T-helper 2 cell treated with Interferon-gamma antibody and Interleukin-4, amounts not matched to agents 5 μg/mL and 100 μg/mL, for 36 hours (primary cell): ENCODE data around the gene LY6G5B.
A peak's percentile ranks its signal among the peaks of the same experiment; 100 is the strongest.

Source experiments
- DNase-seq: peaks from one replicate; pipeline ENCODE4 v3.0.0; 2021; ENCODE audit warnings: low spot score
- H3K27ac Mint-ChIP-seq: one replicate; pipeline ENCODE4 v1.8.0; 2021; ENCODE audit warnings: mild to moderate bottlenecking, mixed read lengths
- H3K27me3 Mint-ChIP-seq: one replicate; pipeline ENCODE4 v1.8.0; 2021; ENCODE audit warnings: low read depth, mixed read lengths
- H3K36me3 Mint-ChIP-seq: one replicate; pipeline ENCODE4 v1.8.0; 2021; ENCODE audit warnings: low read depth, mixed read lengths
- H3K4me1 Mint-ChIP-seq: one replicate; pipeline ENCODE4 v1.8.0; 2021; ENCODE audit warnings: low read depth, mixed read lengths
- H3K4me3 Mint-ChIP-seq: one replicate; pipeline ENCODE4 v1.8.0; 2022; ENCODE audit warnings: mild to moderate bottlenecking, moderate library complexity, mixed read lengths
- H3K9me3 Mint-ChIP-seq: one replicate; pipeline ENCODE4 v1.8.0; 2021; ENCODE audit warnings: mixed read lengths

Gene LY6G5B, protein sequence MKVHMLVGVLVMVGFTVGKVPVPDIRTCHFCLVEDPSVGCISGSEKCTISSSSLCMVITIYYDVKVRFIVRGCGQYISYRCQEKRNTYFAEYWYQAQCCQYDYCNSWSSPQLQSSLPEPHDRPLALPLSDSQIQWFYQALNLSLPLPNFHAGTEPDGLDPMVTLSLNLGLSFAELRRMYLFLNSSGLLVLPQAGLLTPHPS

GRCh38 chr6:31669676-31670075, at the start of gene LY6G5B:
LY6G5B (plus strand) TSS chr6:31669976; CDS start chr6:31670951, 975 bp downstream.
- Mint-ChIP-seq H3K4me1 (peaks cover 27% of the 10 kb centered on the region), H3K27me3 (no peaks in the 10 kb centered on the region), H3K4me3 (no peak within 1 kb of the TSS), H3K27ac (no peak within 1 kb of the TSS), H3K36me3 (peaks cover 70% of the 10 kb centered on the region), H3K9me3 (no peaks in the 10 kb centered on the region)
- no peak for DNase-seq

GRCh38 chr6:31620586-31621319, 49.0 kb upstream of the LY6G5B start, which contains the start of gene PRRC2A:
PRRC2A (plus strand) TSS chr6:31620715; CDS start chr6:31622790, 2,075 bp downstream.
- Mint-ChIP-seq H3K4me3 (peak within 1 kb of the TSS; percentile 90), H3K9me3 (no peaks in the 10 kb centered on the region), H3K27me3 (no peaks in the 10 kb centered on the region), H3K27ac (peak within 1 kb of the TSS; percentile 99), H3K4me1 (peaks cover 38% of the 10 kb centered on the region), H3K36me3 (peaks cover 47% of the 10 kb centered on the region)
- DNase-seq, result no peak

GRCh38 chr6:31621320-31621939, 48.3 kb upstream of the LY6G5B start:
- Mint-ChIP-seq H3K4me3 (peak overlapping the region; percentile 90), H3K27ac (peak overlapping the region; percentile 93), H3K36me3 (peaks cover 53% of the 10 kb centered on the region), H3K4me1 (peaks cover 33% of the 10 kb centered on the region), H3K9me3 (no peaks in the 10 kb centered on the region), H3K27me3 (no peaks in the 10 kb centered on the region)
- no peak for DNase-seq

DNA sequence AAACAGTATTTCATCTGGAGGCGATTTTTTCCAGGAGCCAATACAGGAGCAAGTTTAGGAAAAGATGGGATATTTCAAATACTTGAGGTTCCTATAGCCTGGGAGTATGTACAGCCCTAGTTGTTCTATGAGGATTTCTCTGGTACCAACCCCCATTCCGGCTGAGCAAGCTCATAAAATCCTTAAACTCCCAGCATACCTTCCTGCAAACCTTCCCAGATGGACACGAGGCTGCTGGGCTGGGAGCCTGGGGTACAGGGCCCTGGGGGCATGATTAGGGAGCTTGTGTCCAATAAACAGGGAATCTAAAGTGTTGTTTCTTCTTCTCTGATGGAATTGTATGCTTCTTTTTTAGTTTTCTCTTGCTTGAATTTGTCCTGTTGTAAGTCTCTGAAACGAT, 47.8 kb upstream of the LY6G5B start:
- no peak for DNase-seq

GRCh38 chr6:31622684-31623091, 47.1 kb upstream of the LY6G5B start:
- Mint-ChIP-seq H3K4me3 (peak overlapping the region; percentile 90), H3K4me1 (peaks cover 29% of the 10 kb centered on the region), H3K27me3 (no peaks in the 10 kb centered on the region), H3K36me3 (peaks cover 58% of the 10 kb centered on the region), H3K27ac (peak overlapping the region; percentile 24), H3K9me3 (no peaks in the 10 kb centered on the region)
- no peak for DNase-seq

More for the DNA sequence above, 47.8 kb upstream of the LY6G5B start:
- peaks cover 28% of the 10 kb centered on the region for H3K4me1 Mint-ChIP-seq
- no peaks in the 10 kb centered on the region for H3K9me3 Mint-ChIP-seq
- H3K36me3 Mint-ChIP-seq, result peaks cover 53% of the 10 kb centered on the region
- H3K4me3 Mint-ChIP-seq, result peak overlapping the region; percentile 90
- H3K27ac Mint-ChIP-seq, result peak overlapping the region; percentile 93
- no peaks in the 10 kb centered on the region for H3K27me3 Mint-ChIP-seq

GRCh38 chr6:31624070-31624469, 45.7 kb upstream of the LY6G5B start:
- H3K9me3 Mint-ChIP-seq, result no peaks in the 10 kb centered on the region
- DNase-seq, result no peak
- H3K4me1 Mint-ChIP-seq, result peaks cover 26% of the 10 kb centered on the region
- no peak overlapping the region for H3K27ac Mint-ChIP-seq
- H3K4me3 Mint-ChIP-seq, result no peak overlapping the region
- no peaks in the 10 kb centered on the region for H3K27me3 Mint-ChIP-seq
- H3K36me3 Mint-ChIP-seq, result peaks cover 68% of the 10 kb centered on the region

GRCh38 chr6:31626952-31627351, 42.8 kb upstream of the LY6G5B start:
- Mint-ChIP-seq H3K27me3 (no peaks in the 10 kb centered on the region), H3K27ac (peak overlapping the region; percentile 22), H3K4me1 (peaks cover 18% of the 10 kb centered on the region), H3K36me3 (peaks cover 84% of the 10 kb centered on the region), H3K4me3 (no peak overlapping the region), H3K9me3 (no peaks in the 10 kb centered on the region)
- no peak for DNase-seq

DNA sequence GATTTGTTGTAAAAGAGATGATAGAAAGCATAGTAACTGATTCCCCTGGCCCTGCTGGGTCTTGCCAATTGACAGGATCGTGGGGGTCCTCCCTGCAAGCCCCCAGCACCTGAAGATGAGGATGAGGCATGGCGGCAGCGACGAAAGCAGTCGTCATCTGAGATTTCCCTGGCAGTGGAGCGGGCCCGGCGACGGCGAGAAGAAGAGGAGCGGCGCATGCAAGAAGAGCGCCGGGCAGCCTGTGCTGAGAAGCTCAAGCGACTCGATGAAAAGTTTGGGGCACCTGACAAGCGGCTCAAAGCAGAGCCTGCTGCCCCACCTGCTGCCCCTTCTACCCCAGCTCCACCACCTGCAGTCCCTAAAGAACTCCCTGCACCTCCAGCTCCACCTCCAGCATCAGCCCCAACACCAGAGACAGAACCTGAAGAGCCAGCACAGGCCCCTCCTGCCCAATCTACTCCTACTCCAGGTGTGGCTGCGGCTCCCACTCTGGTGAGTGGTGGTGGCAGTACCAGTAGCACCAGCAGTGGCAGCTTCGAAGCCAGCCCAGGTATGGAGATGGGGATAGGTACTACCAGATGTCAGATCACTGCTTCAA, 42.0 kb upstream of the LY6G5B start:
- H3K4me1 Mint-ChIP-seq, result peaks cover 10% of the 10 kb centered on the region
- no peak overlapping the region for H3K4me3 Mint-ChIP-seq
- no peaks in the 10 kb centered on the region for H3K9me3 Mint-ChIP-seq
- peaks cover 79% of the 10 kb centered on the region for H3K36me3 Mint-ChIP-seq
- no peak overlapping the region for H3K27ac Mint-ChIP-seq
- DNase-seq, result no peak
- no peaks in the 10 kb centered on the region for H3K27me3 Mint-ChIP-seq

DNA sequence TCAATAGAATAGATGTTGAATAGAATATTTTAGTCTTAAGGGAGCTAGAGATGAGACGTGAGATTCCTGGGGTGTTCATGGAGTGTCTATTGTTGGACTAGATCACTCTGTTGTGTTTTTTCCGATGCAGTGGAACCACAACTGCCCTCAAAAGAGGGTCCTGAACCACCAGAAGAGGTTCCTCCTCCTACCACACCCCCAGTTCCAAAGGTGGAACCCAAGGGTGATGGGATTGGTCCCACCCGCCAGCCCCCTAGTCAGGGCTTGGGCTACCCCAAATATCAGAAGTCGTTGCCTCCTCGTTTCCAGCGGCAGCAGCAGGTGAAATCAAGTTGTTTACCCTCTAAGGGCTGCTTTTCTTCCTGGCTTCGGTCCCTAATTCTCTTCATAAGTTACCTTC, 40.8 kb upstream of the LY6G5B start:
- peaks cover 5% of the 10 kb centered on the region for H3K4me1 Mint-ChIP-seq
- H3K9me3 Mint-ChIP-seq, result no peaks in the 10 kb centered on the region
- H3K27ac Mint-ChIP-seq, result no peak overlapping the region
- H3K27me3 Mint-ChIP-seq, result no peaks in the 10 kb centered on the region
- H3K4me3 Mint-ChIP-seq, result no peak overlapping the region
- DNase-seq, result no peak
- H3K36me3 Mint-ChIP-seq, result peaks cover 76% of the 10 kb centered on the region

DNA sequence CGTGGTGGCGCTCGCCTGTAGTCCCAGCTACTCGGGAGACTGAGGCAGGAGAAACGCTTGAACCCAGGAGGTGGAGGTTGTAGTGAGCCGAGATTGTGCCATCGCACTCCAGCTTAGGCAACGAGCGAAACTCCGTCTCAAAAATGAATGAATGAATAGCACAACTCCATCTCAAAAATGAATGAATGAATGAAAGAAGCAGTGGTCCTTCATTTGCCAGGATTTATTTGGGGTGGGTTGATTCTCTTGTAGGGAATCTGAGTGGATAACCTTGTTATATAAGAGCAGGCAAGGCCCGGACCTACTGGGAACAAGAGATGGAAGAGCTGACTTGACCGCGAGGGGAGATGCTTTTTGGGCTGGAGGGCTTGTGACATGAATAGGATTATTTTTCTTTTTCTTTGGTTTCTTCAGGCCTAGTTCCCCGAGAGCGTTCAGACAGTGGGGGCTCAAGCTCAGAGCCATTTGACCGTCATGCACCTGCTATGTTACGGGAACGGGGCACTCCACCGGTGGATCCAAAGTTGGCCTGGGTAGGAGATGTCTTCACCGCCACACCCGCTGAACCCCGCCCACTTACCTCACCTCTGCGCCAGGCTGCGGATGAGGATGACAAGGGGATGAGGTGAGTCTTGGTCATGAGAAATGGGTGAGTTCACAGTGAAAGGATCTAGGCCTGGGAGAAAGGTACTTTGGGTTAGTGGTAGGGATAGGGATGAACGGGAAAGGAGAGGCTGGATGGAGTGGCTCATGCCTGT, 39.4 kb upstream of the LY6G5B start:
- peaks cover 5% of the 10 kb centered on the region for H3K4me1 Mint-ChIP-seq
- no peak overlapping the region for H3K4me3 Mint-ChIP-seq
- no peaks in the 10 kb centered on the region for H3K27me3 Mint-ChIP-seq
- no peak for DNase-seq
- H3K9me3 Mint-ChIP-seq, result no peaks in the 10 kb centered on the region
- peaks cover 74% of the 10 kb centered on the region for H3K36me3 Mint-ChIP-seq
- H3K27ac Mint-ChIP-seq, result no peak overlapping the region

DNA sequence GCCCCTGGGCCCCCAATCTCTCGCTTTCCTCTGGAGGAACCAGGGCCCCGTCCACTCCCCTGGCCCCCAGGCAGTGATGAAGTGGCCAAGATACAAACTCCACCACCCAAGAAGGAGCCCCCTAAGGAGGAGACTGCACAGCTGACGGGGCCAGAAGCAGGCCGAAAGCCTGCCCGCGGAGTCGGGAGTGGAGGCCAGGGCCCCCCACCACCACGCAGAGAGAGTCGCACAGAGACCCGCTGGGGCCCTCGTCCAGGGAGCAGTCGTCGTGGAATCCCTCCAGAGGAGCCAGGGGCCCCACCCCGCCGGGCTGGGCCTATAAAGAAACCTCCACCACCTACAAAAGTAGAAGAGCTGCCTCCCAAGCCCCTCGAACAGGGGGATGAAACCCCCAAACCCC, 38.6 kb upstream of the LY6G5B start:
- no peaks in the 10 kb centered on the region for H3K27me3 Mint-ChIP-seq
- H3K4me3 Mint-ChIP-seq, result no peak overlapping the region
- H3K27ac Mint-ChIP-seq, result no peak overlapping the region
- no peaks in the 10 kb centered on the region for H3K9me3 Mint-ChIP-seq
- no peak for DNase-seq
- peaks cover 73% of the 10 kb centered on the region for H3K36me3 Mint-ChIP-seq
- peaks cover 4% of the 10 kb centered on the region for H3K4me1 Mint-ChIP-seq

GRCh38 chr6:31631681-31632278, 38.0 kb upstream of the LY6G5B start:
- no peak overlapping the region for H3K4me3 Mint-ChIP-seq

DNA sequence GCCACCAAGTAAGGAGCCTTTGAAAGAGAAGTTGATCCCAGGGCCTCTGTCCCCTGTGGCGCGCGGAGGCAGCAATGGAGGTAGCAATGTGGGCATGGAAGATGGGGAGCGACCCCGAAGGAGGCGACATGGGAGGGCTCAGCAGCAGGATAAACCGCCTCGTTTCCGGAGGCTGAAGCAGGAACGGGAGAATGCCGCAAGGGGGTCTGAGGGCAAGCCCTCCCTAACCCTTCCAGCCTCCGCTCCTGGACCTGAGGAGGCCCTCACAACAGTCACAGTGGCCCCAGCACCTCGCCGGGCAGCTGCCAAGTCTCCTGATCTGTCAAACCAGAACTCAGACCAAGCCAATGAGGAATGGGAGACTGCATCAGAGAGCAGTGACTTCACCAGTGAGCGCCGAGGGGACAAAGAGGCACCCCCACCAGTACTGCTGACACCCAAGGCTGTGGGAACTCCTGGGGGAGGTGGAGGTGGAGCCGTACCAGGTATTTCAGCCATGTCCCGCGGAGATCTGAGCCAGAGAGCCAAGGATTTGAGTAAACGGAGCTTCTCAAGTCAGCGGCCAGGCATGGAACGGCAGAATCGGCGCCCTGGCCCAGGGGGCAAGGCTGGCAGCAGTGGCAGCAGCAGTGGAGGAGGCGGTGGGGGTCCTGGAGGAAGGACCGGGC, 37.4 kb upstream of the LY6G5B start:
- no peak overlapping the region for H3K4me3 Mint-ChIP-seq
- peaks cover 70% of the 10 kb centered on the region for H3K36me3 Mint-ChIP-seq
- H3K27ac Mint-ChIP-seq, result peak overlapping the region; percentile 57
- no peak for DNase-seq
- peaks cover 1% of the 10 kb centered on the region for H3K4me1 Mint-ChIP-seq
- H3K9me3 Mint-ChIP-seq, result no peaks in the 10 kb centered on the region
- H3K27me3 Mint-ChIP-seq, result no peaks in the 10 kb centered on the region

More at GRCh38 chr6:31631681-31632278, 38.0 kb upstream of the LY6G5B start:
- Mint-ChIP-seq H3K27ac (peak overlapping the region; percentile 57), H3K4me1 (peaks cover 4% of the 10 kb centered on the region), H3K27me3 (no peaks in the 10 kb centered on the region), H3K9me3 (no peaks in the 10 kb centered on the region), H3K36me3 (peaks cover 73% of the 10 kb centered on the region)
- DNase-seq, result no peak
